ENCODE measurements around the gene AKAP9. TPM values are rescaled to one million over a fixed set of nuclear protein-coding genes. Genes with fewer than 3 reads are reported as not detected.
"Not testable (repeated sequence)": the region's sequence is repeated elsewhere in the genome, so short reads cannot be mapped to it uniquely, and the experiment has no call there.

The AKAP9 gene
- total and polyA plus RNA-seq, 2 experiments from 2014 or later: 80.5 to 85.8 TPM

GRCh38 chr7:92141161-92141560 is 200.5 kb downstream of the AKAP9 start:
- Histone ChIP-seq H3K9me3 (ENCODE audit: low read depth) (no peaks in the 10 kb centered on the region), H3K4me3 (no peak overlapping the region), H3K4me2 (no peak overlapping the region), H3K4me1 (ENCODE audit: insufficient read depth) (no peaks in the 10 kb centered on the region), H3K79me2 (no peaks in the 10 kb centered on the region), H3K36me3 (replicated peaks; ENCODE audit: insufficient read depth, low read depth) (no peaks in the 10 kb centered on the region), H3K9me2 (replicated peaks; ENCODE audit: insufficient read depth) (no peaks in the 10 kb centered on the region), H3K27ac (no peak overlapping the region), H3K27me3 (no peaks in the 10 kb centered on the region), H4K20me1 (ENCODE audit: insufficient read depth, poor library complexity, severe bottlenecking) (no peaks in the 10 kb centered on the region), H2AFZ (no peak overlapping the region)
- TF ChIP-seq CTCF (IDR thresholded peaks at IDR 0.05; ENCODE audit: poor library complexity) (no peak), EZH2phosphoT487 (IDR thresholded peaks at IDR 0.05; ENCODE audit: low read depth, severe bottlenecking, unreplicated experiment) (no peak), EZH2 (IDR thresholded peaks at IDR 0.05; ENCODE audit: borderline replicate concordance) (no peak)
- DNase-seq (ENCODE audit: low spot score): no peak
- WGBS (ENCODE audit: low lambda C conversion rate, missing lambda C conversion rate): 86% methylated on average over 7 of the region's 7 CpGs

GRCh38 chr7:92142791-92143190 is 202.1 kb downstream of the AKAP9 start:
- H3K27me3 ChIP-seq; H3K27ac ChIP-seq; H3K79me2 ChIP-seq; H3K9me2 ChIP-seq (replicated peaks; ENCODE audit: insufficient read depth); DNase-seq (ENCODE audit: low spot score); H3K9me3 ChIP-seq (ENCODE audit: low read depth); H4K20me1 ChIP-seq (ENCODE audit: insufficient read depth, poor library complexity, severe bottlenecking); H3K36me3 ChIP-seq (replicated peaks; ENCODE audit: insufficient read depth, low read depth); H3K4me2 ChIP-seq; H3K4me3 ChIP-seq; H3K4me1 ChIP-seq (ENCODE audit: insufficient read depth); H2AFZ ChIP-seq: not testable (repeated sequence)
- WGBS (ENCODE audit: low lambda C conversion rate, missing lambda C conversion rate): 94% methylated on average over 9 of the region's 9 CpGs

- not testable (repeated sequence) for H3K79me2 ChIP-seq; DNase-seq (ENCODE audit: low spot score); H2AFZ ChIP-seq; H3K4me2 ChIP-seq; H3K4me3 ChIP-seq; H3K4me1 ChIP-seq (ENCODE audit: insufficient read depth); H3K27me3 ChIP-seq; H4K20me1 ChIP-seq (ENCODE audit: insufficient read depth, poor library complexity, severe bottlenecking); H3K9me2 ChIP-seq (replicated peaks; ENCODE audit: insufficient read depth); H3K36me3 ChIP-seq (replicated peaks; ENCODE audit: insufficient read depth, low read depth); H3K27ac ChIP-seq; H3K9me3 ChIP-seq (ENCODE audit: low read depth)
- WGBS (ENCODE audit: low lambda C conversion rate, missing lambda C conversion rate): 95% methylated on average over 41 of the region's 50 CpGs
Measured at GRCh38 chr7:92143192-92143880, 202.7 kb downstream of the AKAP9 start.

- no peak overlapping the region for H2AFZ ChIP-seq
- no peaks in the 10 kb centered on the region for H3K9me2 ChIP-seq (replicated peaks; ENCODE audit: insufficient read depth)
- no peak overlapping the region for H3K4me2 ChIP-seq
- H3K79me2 ChIP-seq: no peaks in the 10 kb centered on the region
- no peaks in the 10 kb centered on the region for H3K4me1 ChIP-seq (ENCODE audit: insufficient read depth)
- H3K36me3 ChIP-seq (replicated peaks; ENCODE audit: insufficient read depth, low read depth): no peaks in the 10 kb centered on the region
- H4K20me1 ChIP-seq (ENCODE audit: insufficient read depth, poor library complexity, severe bottlenecking): no peaks in the 10 kb centered on the region
- no peak overlapping the region for H3K27ac ChIP-seq
- 97% methylated on average over 5 of the region's 5 CpGs for WGBS (ENCODE audit: low lambda C conversion rate, missing lambda C conversion rate)
- no peak for DNase-seq (ENCODE audit: low spot score)
- TF ChIP-seq EZH2 (IDR thresholded peaks at IDR 0.05; ENCODE audit: borderline replicate concordance) (no peak), CTCF (IDR thresholded peaks at IDR 0.05; ENCODE audit: poor library complexity) (no peak), EZH2phosphoT487 (IDR thresholded peaks at IDR 0.05; ENCODE audit: low read depth, severe bottlenecking, unreplicated experiment) (no peak)
- H3K9me3 ChIP-seq (ENCODE audit: low read depth): no peaks in the 10 kb centered on the region
- no peak overlapping the region for H3K4me3 ChIP-seq
- H3K27me3 ChIP-seq: no peaks in the 10 kb centered on the region
Measured at GRCh38 chr7:92149736-92150239, 209.1 kb downstream of the AKAP9 start.

Data from hepatocyte (in vitro differentiated cells).